ENCODE measurements around the gene MYO1F. TPM values are rescaled to one million over a fixed set of nuclear protein-coding genes. Genes with fewer than 3 reads are reported as not detected.

MYO1F gene
- total RNA-seq, 4 donors from 2014 or later: 20.3 to 61.5 (median 21.7) TPM

GRCh38 chr19:8544168-8544567 lies 33.1 kb downstream of the MYO1F start:
- Histone ChIP-seq H3K4me3 (no peak overlapping the region), H3K27me3 (no peaks in the 10 kb centered on the region), H3K36me3 (peaks cover 0 to 68% (median 0%) of the 10 kb centered on the region in 3 donors), H3K9me3 (no peaks in the 10 kb centered on the region), H3K4me1 (no peaks in the 10 kb centered on the region), H3K27ac (no peak overlapping the region)
- TF ChIP-seq CTCF (IDR thresholded peaks at IDR 0.05): no peak
- TF ChIP-seq EP300 (IDR thresholded peaks at IDR 0.05): no peak
- TF ChIP-seq POLR2A (IDR thresholded peaks at IDR 0.05): no peak
- 93 to 95% methylated on average over 20 of the region's 20 CpGs for WGBS, 2 donors
- DNase-seq (ENCODE audit: low spot score in 2 of 2): no peak

- WGBS, 2 donors: 85 to 88% methylated on average over 12 of the region's 12 CpGs
- H3K4me3 ChIP-seq: no peak overlapping the region
- peaks cover 0 to 24% (median 0%) of the 10 kb centered on the region in 3 donors for H3K36me3 ChIP-seq
- no peak overlapping the region for H3K27ac ChIP-seq
- DNase-seq (ENCODE audit: low spot score in 2 of 2): no peak
- no peaks in the 10 kb centered on the region for H3K9me3 ChIP-seq
- H3K4me1 ChIP-seq: no peaks in the 10 kb centered on the region
- H3K27me3 ChIP-seq: no peaks in the 10 kb centered on the region
- TF ChIP-seq EP300 (IDR thresholded peaks at IDR 0.05) (no peak), CTCF (IDR thresholded peaks at IDR 0.05) (no peak), POLR2A (IDR thresholded peaks at IDR 0.05) (no peak)
Measured at GRCh38 chr19:8539621-8540149, 37.6 kb downstream of the MYO1F start.

GRCh38 chr19:8537099-8537498 lies 40.1 kb downstream of the MYO1F start:
- no peak overlapping the region for H3K4me3 ChIP-seq
- no peak overlapping the region for H3K27ac ChIP-seq
- H3K36me3 ChIP-seq: peaks cover 0 to 12% (median 0%) of the 10 kb centered on the region in 3 donors
- WGBS, 2 donors: 79 to 92% methylated on average over 3 of the region's 3 CpGs
- no peaks in the 10 kb centered on the region for H3K27me3 ChIP-seq
- TF ChIP-seq POLR2A (IDR thresholded peaks at IDR 0.05) (no peak), EP300 (IDR thresholded peaks at IDR 0.05) (no peak), CTCF (IDR thresholded peaks at IDR 0.05) (no peak)
- H3K9me3 ChIP-seq: no peaks in the 10 kb centered on the region
- no peaks in the 10 kb centered on the region for H3K4me1 ChIP-seq
- DNase-seq (ENCODE audit: low spot score in 2 of 2): no peak

- no peak overlapping the region for H3K27ac ChIP-seq
- WGBS, 2 donors: 78 to 82% methylated on average over 14 to 15 of the region's 22 CpGs
- H3K4me3 ChIP-seq: no peak overlapping the region
- H3K4me1 ChIP-seq: no peaks in the 10 kb centered on the region
- H3K9me3 ChIP-seq: no peaks in the 10 kb centered on the region
- DNase-seq (ENCODE audit: low spot score in 2 of 2): no peak
- H3K36me3 ChIP-seq: peaks cover 0 to 4% (median 0%) of the 10 kb centered on the region in 3 donors
- no peak for TF ChIP-seq CTCF (IDR thresholded peaks at IDR 0.05)
- no peak for TF ChIP-seq POLR2A (IDR thresholded peaks at IDR 0.05)
- no peak for TF ChIP-seq EP300 (IDR thresholded peaks at IDR 0.05)
- H3K27me3 ChIP-seq: no peaks in the 10 kb centered on the region
Measured at GRCh38 chr19:8536282-8536681, 41.0 kb downstream of the MYO1F start.

- TF ChIP-seq CTCF (IDR thresholded peaks at IDR 0.05) (no peak), POLR2A (IDR thresholded peaks at IDR 0.05) (no peak), EP300 (IDR thresholded peaks at IDR 0.05) (no peak)
- Histone ChIP-seq H3K27me3 (no peaks in the 10 kb centered on the region), H3K9me3 (no peaks in the 10 kb centered on the region), H3K4me1 (no peaks in the 10 kb centered on the region), H3K36me3 (peaks cover 0 to 13% (median 0%) of the 10 kb centered on the region in 3 donors), H3K4me3 (no peak overlapping the region), H3K27ac (no peak overlapping the region)
- no peak for DNase-seq (ENCODE audit: low spot score in 2 of 2)
- WGBS, 2 donors: 78 to 80% methylated on average over 2 of the region's 2 CpGs
Measured at GRCh38 chr19:8532225-8532624, 45.0 kb downstream of the MYO1F start.

Data from tibial nerve (tissue), 4 donors.